K562 (cell line): ENCODE results near the gene NR1D2. TPM values are rescaled to one million over a fixed set of nuclear protein-coding genes. Genes with fewer than 3 reads are reported as not detected.

Experiments
- CCAR2 ChIP-seq: fragments of 200-400 bp; formaldehyde crosslinking; IDR thresholded peaks from 2 replicates; pipeline ENCODE4 v1.6.1; 2017; ENCODE audit warnings: mild to moderate bottlenecking, low read depth, low read length
- HLTF ChIP-seq: fragments of 450-650 bp; IDR thresholded peaks from 2 replicates; pipeline ENCODE4 v1.6.1; 2016
- NR1H2 ChIP-seq: sonication (generic); formaldehyde crosslinking; IDR thresholded peaks from 2 replicates; pipeline ENCODE4 v1.4.0; 2020; ENCODE audit warnings: mild to moderate bottlenecking, missing genetic modification reagents
- NR4A1 ChIP-seq, 2 experiments: fragments of 250-450 bp in 1 of 2; fragments of 450-650 bp in 1 of 2; sonication (Bioruptor Pico) in 1 of 2; IDR thresholded peaks; 2 replicates each; pipeline versions ENCODE4 v1.4.0 to v1.6.1; 2016 to 2020; ENCODE audit warnings: mild to moderate bottlenecking in 2 of 2, missing compliant biosample characterization in 1 of 2, missing genetic modification characterization in 1 of 2, moderate library complexity in 1 of 2
- POLR2AphosphoS2 ChIP-seq: IDR thresholded peaks from 2 replicates; pipeline ENCODE4 v1.6.1; 2012; ENCODE audit warnings: low read length, improper control_type of control experiment
- TAF9B ChIP-seq: fragments of 450-650 bp; IDR thresholded peaks from 2 replicates; pipeline ENCODE4 v1.6.1; 2018; ENCODE audit warnings: mild to moderate bottlenecking; ENCODE audit not compliant: partially characterized antibody
- XRCC5 ChIP-seq: fragments of 200-400 bp; formaldehyde crosslinking; IDR thresholded peaks from 2 replicates; pipeline ENCODE4 v1.6.1; 2017; ENCODE audit warnings: low read depth, mild to moderate bottlenecking, low read length
- ZBTB8A ChIP-seq: fragments of 450-650 bp; IDR thresholded peaks from 2 replicates; pipeline ENCODE4 v1.6.1; 2018; ENCODE audit warnings: mild to moderate bottlenecking, moderate library complexity; ENCODE audit not compliant: partially characterized antibody
- ZC3H8 ChIP-seq: fragments of 450-650 bp; IDR thresholded peaks from 2 replicates; pipeline ENCODE4 v1.6.1; 2017
- polyA plus RNA-seq, 8 experiments: library from polyadenylated mRNA; depleted of rRNA in 4 of 8; stranded (reverse) in 5 of 8; unstranded in 3 of 8; fragments of >200 nt; fragmentation: Nextera tagmentation in 2 of 8; fragmentation: Illumina TruSeq in 1 of 8; extraction: Ambion mirVana in 2 of 8; extraction: Trizol in 1 of 8; gene quantifications; 2 replicates each; pipeline versions ENCODE4 v1.2.1 to v1.2.3, GENCODE V29; 2011 to 2014; ENCODE audit warnings: inconsistent platforms in 1 of 8, missing spikeins in 1 of 8
- total RNA-seq, 7 experiments: library from RNA; depleted of rRNA in 6 of 7; stranded (reverse); fragments of >200 nt in 6 of 7; fragmentation: Illumina TruSeq in 2 of 7; extraction: Trizol in 2 of 7; gene quantifications; 2 replicates each; pipeline versions ENCODE4 v1.2.1 to v1.2.3, GENCODE V29; 2011 to 2021; ENCODE audit warnings: low replicate concordance in 1 of 7
- TF ChIP-seq, protein P1 (sequence below): fragments of 450-650 bp; IDR thresholded peaks from 2 replicates; pipeline ENCODE4 v1.6.1; 2016; ENCODE audit warnings: mild to moderate bottlenecking, moderate library complexity
- TF ChIP-seq, protein P2 (sequence below): fragments of 250-450 bp; sonication (Bioruptor Pico); IDR thresholded peaks from 2 replicates; pipeline ENCODE4 v1.4.0; 2020

The NR1D2 gene
- total and polyA plus RNA-seq, 9 of the 15 experiments (the other 6 are each of a cell fraction or from before 2014, with no cell fraction given) = 1.2 to 5.5 (median 2.9) TPM

DNA sequence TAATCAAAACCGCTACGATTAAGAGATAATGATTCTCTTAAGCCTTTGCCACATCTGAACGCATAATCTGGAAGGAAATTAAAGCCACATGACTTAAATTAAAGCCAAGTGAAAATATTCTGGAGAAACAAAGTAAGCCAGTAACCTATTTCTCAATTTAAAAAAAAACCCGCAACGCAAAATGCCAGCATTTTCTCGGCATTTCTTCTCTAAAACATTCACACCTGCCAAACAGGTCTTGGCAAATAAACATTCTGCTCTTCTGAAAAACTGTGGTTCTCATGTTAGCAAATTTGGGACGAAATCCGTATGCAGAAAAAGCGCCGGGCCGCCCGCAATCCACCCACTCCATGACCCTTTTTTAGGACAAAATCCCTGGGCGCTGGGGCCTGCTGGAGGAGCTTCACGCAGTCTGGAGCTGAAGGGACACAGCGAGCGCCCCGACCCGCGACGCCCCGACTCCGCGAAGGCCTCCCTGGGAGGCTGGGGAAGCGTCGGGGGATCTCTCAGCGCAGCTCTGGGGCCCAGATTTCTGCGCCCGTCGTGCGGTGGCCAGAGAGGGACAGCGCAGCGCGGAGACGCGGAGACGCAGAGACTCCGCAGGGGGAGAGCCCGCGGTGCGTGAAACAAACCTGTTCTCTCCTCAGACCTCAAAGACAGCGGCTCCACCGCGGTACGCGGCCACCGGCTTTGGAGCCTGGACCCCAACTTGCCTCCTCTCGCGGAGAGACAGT is 28.8 kb upstream of the NR1D2 start (continued):
- TF ChIP-seq, protein P1, sequence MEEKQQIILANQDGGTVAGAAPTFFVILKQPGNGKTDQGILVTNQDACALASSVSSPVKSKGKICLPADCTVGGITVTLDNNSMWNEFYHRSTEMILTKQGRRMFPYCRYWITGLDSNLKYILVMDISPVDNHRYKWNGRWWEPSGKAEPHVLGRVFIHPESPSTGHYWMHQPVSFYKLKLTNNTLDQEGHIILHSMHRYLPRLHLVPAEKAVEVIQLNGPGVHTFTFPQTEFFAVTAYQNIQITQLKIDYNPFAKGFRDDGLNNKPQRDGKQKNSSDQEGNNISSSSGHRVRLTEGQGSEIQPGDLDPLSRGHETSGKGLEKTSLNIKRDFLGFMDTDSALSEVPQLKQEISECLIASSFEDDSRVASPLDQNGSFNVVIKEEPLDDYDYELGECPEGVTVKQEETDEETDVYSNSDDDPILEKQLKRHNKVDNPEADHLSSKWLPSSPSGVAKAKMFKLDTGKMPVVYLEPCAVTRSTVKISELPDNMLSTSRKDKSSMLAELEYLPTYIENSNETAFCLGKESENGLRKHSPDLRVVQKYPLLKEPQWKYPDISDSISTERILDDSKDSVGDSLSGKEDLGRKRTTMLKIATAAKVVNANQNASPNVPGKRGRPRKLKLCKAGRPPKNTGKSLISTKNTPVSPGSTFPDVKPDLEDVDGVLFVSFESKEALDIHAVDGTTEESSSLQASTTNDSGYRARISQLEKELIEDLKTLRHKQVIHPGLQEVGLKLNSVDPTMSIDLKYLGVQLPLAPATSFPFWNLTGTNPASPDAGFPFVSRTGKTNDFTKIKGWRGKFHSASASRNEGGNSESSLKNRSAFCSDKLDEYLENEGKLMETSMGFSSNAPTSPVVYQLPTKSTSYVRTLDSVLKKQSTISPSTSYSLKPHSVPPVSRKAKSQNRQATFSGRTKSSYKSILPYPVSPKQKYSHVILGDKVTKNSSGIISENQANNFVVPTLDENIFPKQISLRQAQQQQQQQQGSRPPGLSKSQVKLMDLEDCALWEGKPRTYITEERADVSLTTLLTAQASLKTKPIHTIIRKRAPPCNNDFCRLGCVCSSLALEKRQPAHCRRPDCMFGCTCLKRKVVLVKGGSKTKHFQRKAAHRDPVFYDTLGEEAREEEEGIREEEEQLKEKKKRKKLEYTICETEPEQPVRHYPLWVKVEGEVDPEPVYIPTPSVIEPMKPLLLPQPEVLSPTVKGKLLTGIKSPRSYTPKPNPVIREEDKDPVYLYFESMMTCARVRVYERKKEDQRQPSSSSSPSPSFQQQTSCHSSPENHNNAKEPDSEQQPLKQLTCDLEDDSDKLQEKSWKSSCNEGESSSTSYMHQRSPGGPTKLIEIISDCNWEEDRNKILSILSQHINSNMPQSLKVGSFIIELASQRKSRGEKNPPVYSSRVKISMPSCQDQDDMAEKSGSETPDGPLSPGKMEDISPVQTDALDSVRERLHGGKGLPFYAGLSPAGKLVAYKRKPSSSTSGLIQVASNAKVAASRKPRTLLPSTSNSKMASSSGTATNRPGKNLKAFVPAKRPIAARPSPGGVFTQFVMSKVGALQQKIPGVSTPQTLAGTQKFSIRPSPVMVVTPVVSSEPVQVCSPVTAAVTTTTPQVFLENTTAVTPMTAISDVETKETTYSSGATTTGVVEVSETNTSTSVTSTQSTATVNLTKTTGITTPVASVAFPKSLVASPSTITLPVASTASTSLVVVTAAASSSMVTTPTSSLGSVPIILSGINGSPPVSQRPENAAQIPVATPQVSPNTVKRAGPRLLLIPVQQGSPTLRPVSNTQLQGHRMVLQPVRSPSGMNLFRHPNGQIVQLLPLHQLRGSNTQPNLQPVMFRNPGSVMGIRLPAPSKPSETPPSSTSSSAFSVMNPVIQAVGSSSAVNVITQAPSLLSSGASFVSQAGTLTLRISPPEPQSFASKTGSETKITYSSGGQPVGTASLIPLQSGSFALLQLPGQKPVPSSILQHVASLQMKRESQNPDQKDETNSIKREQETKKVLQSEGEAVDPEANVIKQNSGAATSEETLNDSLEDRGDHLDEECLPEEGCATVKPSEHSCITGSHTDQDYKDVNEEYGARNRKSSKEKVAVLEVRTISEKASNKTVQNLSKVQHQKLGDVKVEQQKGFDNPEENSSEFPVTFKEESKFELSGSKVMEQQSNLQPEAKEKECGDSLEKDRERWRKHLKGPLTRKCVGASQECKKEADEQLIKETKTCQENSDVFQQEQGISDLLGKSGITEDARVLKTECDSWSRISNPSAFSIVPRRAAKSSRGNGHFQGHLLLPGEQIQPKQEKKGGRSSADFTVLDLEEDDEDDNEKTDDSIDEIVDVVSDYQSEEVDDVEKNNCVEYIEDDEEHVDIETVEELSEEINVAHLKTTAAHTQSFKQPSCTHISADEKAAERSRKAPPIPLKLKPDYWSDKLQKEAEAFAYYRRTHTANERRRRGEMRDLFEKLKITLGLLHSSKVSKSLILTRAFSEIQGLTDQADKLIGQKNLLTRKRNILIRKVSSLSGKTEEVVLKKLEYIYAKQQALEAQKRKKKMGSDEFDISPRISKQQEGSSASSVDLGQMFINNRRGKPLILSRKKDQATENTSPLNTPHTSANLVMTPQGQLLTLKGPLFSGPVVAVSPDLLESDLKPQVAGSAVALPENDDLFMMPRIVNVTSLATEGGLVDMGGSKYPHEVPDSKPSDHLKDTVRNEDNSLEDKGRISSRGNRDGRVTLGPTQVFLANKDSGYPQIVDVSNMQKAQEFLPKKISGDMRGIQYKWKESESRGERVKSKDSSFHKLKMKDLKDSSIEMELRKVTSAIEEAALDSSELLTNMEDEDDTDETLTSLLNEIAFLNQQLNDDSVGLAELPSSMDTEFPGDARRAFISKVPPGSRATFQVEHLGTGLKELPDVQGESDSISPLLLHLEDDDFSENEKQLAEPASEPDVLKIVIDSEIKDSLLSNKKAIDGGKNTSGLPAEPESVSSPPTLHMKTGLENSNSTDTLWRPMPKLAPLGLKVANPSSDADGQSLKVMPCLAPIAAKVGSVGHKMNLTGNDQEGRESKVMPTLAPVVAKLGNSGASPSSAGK = peak; percentile 91; the same call in 1 of the 2 replicates
- TF ChIP-seq NR4A1 (CRISPR knock-in tag; IDR thresholded peaks at IDR 0.05) (no peak), NR4A1 (tag; IDR thresholded peaks at IDR 0.05) (no peak), CCAR2 (no peak), TAF9B (no peak), HLTF (peak; percentile 19; the same call in 1 of the 2 replicates), ZBTB8A (no peak), POLR2AphosphoS2 (no peak), ZC3H8 (no peak), NR1H2 (CRISPR knock-in tag) (no peak), XRCC5 (no peak)
- TF ChIP-seq, protein P2, sequence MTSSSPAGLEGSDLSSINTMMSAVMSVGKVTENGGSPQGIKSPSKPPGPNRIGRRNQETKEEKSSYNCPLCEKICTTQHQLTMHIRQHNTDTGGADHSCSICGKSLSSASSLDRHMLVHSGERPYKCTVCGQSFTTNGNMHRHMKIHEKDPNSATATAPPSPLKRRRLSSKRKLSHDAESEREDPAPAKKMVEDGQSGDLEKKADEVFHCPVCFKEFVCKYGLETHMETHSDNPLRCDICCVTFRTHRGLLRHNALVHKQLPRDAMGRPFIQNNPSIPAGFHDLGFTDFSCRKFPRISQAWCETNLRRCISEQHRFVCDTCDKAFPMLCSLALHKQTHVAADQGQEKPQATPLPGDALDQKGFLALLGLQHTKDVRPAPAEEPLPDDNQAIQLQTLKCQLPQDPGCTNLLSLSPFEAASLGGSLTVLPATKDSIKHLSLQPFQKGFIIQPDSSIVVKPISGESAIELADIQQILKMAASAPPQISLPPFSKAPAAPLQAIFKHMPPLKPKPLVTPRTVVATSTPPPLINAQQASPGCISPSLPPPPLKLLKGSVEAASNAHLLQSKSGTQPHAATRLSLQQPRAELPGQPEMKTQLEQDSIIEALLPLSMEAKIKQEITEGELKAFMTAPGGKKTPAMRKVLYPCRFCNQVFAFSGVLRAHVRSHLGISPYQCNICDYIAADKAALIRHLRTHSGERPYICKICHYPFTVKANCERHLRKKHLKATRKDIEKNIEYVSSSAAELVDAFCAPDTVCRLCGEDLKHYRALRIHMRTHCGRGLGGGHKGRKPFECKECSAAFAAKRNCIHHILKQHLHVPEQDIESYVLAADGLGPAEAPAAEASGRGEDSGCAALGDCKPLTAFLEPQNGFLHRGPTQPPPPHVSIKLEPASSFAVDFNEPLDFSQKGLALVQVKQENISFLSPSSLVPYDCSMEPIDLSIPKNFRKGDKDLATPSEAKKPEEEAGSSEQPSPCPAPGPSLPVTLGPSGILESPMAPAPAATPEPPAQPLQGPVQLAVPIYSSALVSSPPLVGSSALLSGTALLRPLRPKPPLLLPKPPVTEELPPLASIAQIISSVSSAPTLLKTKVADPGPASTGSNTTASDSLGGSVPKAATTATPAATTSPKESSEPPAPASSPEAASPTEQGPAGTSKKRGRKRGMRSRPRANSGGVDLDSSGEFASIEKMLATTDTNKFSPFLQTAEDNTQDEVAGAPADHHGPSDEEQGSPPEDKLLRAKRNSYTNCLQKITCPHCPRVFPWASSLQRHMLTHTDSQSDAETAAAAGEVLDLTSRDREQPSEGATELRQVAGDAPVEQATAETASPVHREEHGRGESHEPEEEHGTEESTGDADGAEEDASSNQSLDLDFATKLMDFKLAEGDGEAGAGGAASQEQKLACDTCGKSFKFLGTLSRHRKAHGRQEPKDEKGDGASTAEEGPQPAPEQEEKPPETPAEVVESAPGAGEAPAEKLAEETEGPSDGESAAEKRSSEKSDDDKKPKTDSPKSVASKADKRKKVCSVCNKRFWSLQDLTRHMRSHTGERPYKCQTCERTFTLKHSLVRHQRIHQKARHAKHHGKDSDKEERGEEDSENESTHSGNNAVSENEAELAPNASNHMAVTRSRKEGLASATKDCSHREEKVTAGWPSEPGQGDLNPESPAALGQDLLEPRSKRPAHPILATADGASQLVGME = no peak
